Activated CD8-positive, alpha-beta memory T cell treated with anti-CD3 and anti-CD28 coated beads, Interleukin-2, amount 10 ng/mL, durations not matched to agents 7 days and 5 days (primary cell): ENCODE data around the gene CNTFR. TPM values are rescaled to one million over a fixed set of nuclear protein-coding genes. Genes with fewer than 3 reads are reported as not detected.

Experiments
- ATAC-seq: fragments of 150-1000 bp; cut with Tn5 transposase; one replicate; pipeline ENCODE4 v1.10.0; 2021; ENCODE audit warnings: moderate library complexity
- CTCF ChIA-PET: fragments of 350-600 bp; sonication (Branson Sonifier 250); formaldehyde crosslinking; loops from one replicate; lab custom pipeline; 2021; ENCODE audit warnings: antibody characterized with exemption; lab: Charles Lee
- DNase-seq: peaks from one replicate; pipeline ENCODE4 v3.0.0-alpha.2; 2020
- H3K27ac Mint-ChIP-seq: one replicate; pipeline ENCODE4 v1.8.0; 2021; ENCODE audit warnings: mild to moderate bottlenecking, mixed read lengths
- H3K27me3 Mint-ChIP-seq: one replicate; pipeline ENCODE4 v1.8.0; 2021; ENCODE audit warnings: mixed read lengths
- H3K36me3 Mint-ChIP-seq: one replicate; pipeline ENCODE4 v1.8.0; 2021; ENCODE audit warnings: mild to moderate bottlenecking, mixed read lengths
- H3K4me1 Mint-ChIP-seq: one replicate; pipeline ENCODE4 v1.8.0; 2021; ENCODE audit warnings: mixed read lengths
- H3K4me3 Mint-ChIP-seq: one replicate; pipeline ENCODE4 v1.8.0; 2021; ENCODE audit warnings: mild to moderate bottlenecking, moderate library complexity, mixed read lengths
- H3K9me3 Mint-ChIP-seq: one replicate; pipeline ENCODE4 v1.8.0; 2022; ENCODE audit warnings: low read depth, mixed read lengths
- total RNA-seq, 2 experiments: library from RNA; stranded (reverse); gene quantifications; one replicate each; pipeline ENCODE4 v1.2.3, GENCODE V29; 2021

The CNTFR gene
- total RNA-seq, 2 experiments from 2014 or later, result not detected

- no peaks in the 10 kb centered on the region for H3K4me1 Mint-ChIP-seq
- no peak for DNase-seq
- H3K9me3 Mint-ChIP-seq, result no peaks in the 10 kb centered on the region
- H3K4me3 Mint-ChIP-seq, result no peak overlapping the region
- no peak overlapping the region for H3K27ac Mint-ChIP-seq
- ATAC-seq, result no peak
- CTCF ChIA-PET, result interaction anchor here (1.1 kb wide), 1 partner anchor 54 kb away, joined by 3 read pairs; no protein-coding TSS in a partner anchor
- H3K36me3 Mint-ChIP-seq, result no peaks in the 10 kb centered on the region
- peaks cover 17% of the 10 kb centered on the region for H3K27me3 Mint-ChIP-seq
These were observed 30.5 kb downstream of the CNTFR start for GRCh38 chr9:34558919-34559623.

GRCh38 chr9:34558364-34558763 is 31.2 kb downstream of the CNTFR start:
- Mint-ChIP-seq H3K27me3 (peaks cover 14% of the 10 kb centered on the region), H3K4me3 (no peak overlapping the region), H3K36me3 (no peaks in the 10 kb centered on the region), H3K9me3 (no peaks in the 10 kb centered on the region), H3K27ac (no peak overlapping the region), H3K4me1 (no peaks in the 10 kb centered on the region)
- CTCF ChIA-PET, result interaction anchor here (1.1 kb wide), 1 partner anchor 55 kb away, joined by 3 read pairs; no protein-coding TSS in a partner anchor
- no peak for DNase-seq
- no peak for ATAC-seq

- Mint-ChIP-seq H3K27me3 (peaks cover 14% of the 10 kb centered on the region), H3K36me3 (no peaks in the 10 kb centered on the region), H3K4me3 (no peak overlapping the region), H3K4me1 (no peaks in the 10 kb centered on the region), H3K27ac (no peak overlapping the region), H3K9me3 (no peaks in the 10 kb centered on the region)
- DNase-seq (no peak), ATAC-seq (no peak)
- CTCF ChIA-PET, result interaction anchor here (1.1 kb wide), 1 partner anchor 56 kb away, joined by 3 read pairs; no protein-coding TSS in a partner anchor
These were observed 31.9 kb downstream of the CNTFR start for GRCh38 chr9:34557426-34558321.

GRCh38 chr9:34556949-34557348 is 32.6 kb downstream of the CNTFR start:
- CTCF ChIA-PET, result no interaction called here
- ATAC-seq, result no peak
- peaks cover 14% of the 10 kb centered on the region for H3K27me3 Mint-ChIP-seq
- H3K4me3 Mint-ChIP-seq, result no peak overlapping the region
- no peaks in the 10 kb centered on the region for H3K4me1 Mint-ChIP-seq
- H3K9me3 Mint-ChIP-seq, result no peaks in the 10 kb centered on the region
- no peaks in the 10 kb centered on the region for H3K36me3 Mint-ChIP-seq
- DNase-seq, result no peak
- no peak overlapping the region for H3K27ac Mint-ChIP-seq

- CTCF ChIA-PET, result no interaction called here
- no peak overlapping the region for H3K4me3 Mint-ChIP-seq
- no peak for ATAC-seq
- DNase-seq, result no peak
- H3K4me1 Mint-ChIP-seq, result no peaks in the 10 kb centered on the region
- peaks cover 10% of the 10 kb centered on the region for H3K27me3 Mint-ChIP-seq
- no peaks in the 10 kb centered on the region for H3K9me3 Mint-ChIP-seq
- H3K27ac Mint-ChIP-seq, result no peak overlapping the region
- H3K36me3 Mint-ChIP-seq, result no peaks in the 10 kb centered on the region
These were observed 33.5 kb downstream of the CNTFR start for GRCh38 chr9:34555936-34556525.

- no peaks in the 10 kb centered on the region for H3K36me3 Mint-ChIP-seq
- ATAC-seq, result no peak
- CTCF ChIA-PET, result no interaction called here
These were observed 34.0 kb downstream of the CNTFR start for GRCh38 chr9:34555500-34555899.

GRCh38 chr9:34555002-34555348 is 34.5 kb downstream of the CNTFR start:
- H3K27ac Mint-ChIP-seq, result no peak overlapping the region
- DNase-seq, result no peak
- H3K27me3 Mint-ChIP-seq, result peaks cover 5% of the 10 kb centered on the region
- no peaks in the 10 kb centered on the region for H3K4me1 Mint-ChIP-seq
- ATAC-seq, result no peak
- CTCF ChIA-PET, result no interaction called here
- H3K9me3 Mint-ChIP-seq, result no peaks in the 10 kb centered on the region
- no peaks in the 10 kb centered on the region for H3K36me3 Mint-ChIP-seq
- H3K4me3 Mint-ChIP-seq, result no peak overlapping the region

More at GRCh38 chr9:34555500-34555899, 34.0 kb downstream of the CNTFR start:
- H3K9me3 Mint-ChIP-seq, result no peaks in the 10 kb centered on the region
- H3K4me1 Mint-ChIP-seq, result no peaks in the 10 kb centered on the region
- peaks cover 10% of the 10 kb centered on the region for H3K27me3 Mint-ChIP-seq
- DNase-seq, result no peak
- H3K4me3 Mint-ChIP-seq, result no peak overlapping the region
- no peak overlapping the region for H3K27ac Mint-ChIP-seq

- DNase-seq, result no peak
- no peaks in the 10 kb centered on the region for H3K4me1 Mint-ChIP-seq
- CTCF ChIA-PET, result no interaction called here
- no peaks in the 10 kb centered on the region for H3K36me3 Mint-ChIP-seq
- H3K27me3 Mint-ChIP-seq, result peaks cover 3% of the 10 kb centered on the region
- H3K9me3 Mint-ChIP-seq, result no peaks in the 10 kb centered on the region
- ATAC-seq, result no peak
- no peak overlapping the region for H3K27ac Mint-ChIP-seq
- H3K4me3 Mint-ChIP-seq, result no peak overlapping the region
These were observed 35.1 kb downstream of the CNTFR start for GRCh38 chr9:34554211-34555001.

GRCh38 chr9:34553511-34554021 is 36.0 kb downstream of the CNTFR start:
- Mint-ChIP-seq H3K4me3 (no peak overlapping the region), H3K36me3 (no peaks in the 10 kb centered on the region), H3K27ac (no peak overlapping the region), H3K27me3 (no peaks in the 10 kb centered on the region), H3K9me3 (no peaks in the 10 kb centered on the region), H3K4me1 (no peaks in the 10 kb centered on the region)
- CTCF ChIA-PET, result no interaction called here
- no peak for DNase-seq
- ATAC-seq, result no peak

GRCh38 chr9:34552986-34553385 is 36.5 kb downstream of the CNTFR start:
- CTCF ChIA-PET, result no interaction called here
- Mint-ChIP-seq H3K9me3 (no peaks in the 10 kb centered on the region), H3K36me3 (no peaks in the 10 kb centered on the region), H3K27ac (no peak overlapping the region), H3K27me3 (peaks cover 5% of the 10 kb centered on the region), H3K4me3 (no peak overlapping the region), H3K4me1 (no peaks in the 10 kb centered on the region)
- no peak for ATAC-seq
- no peak for DNase-seq

- H3K4me1 Mint-ChIP-seq, result no peaks in the 10 kb centered on the region
- peaks cover 5% of the 10 kb centered on the region for H3K27me3 Mint-ChIP-seq
- H3K4me3 Mint-ChIP-seq, result no peak overlapping the region
- H3K9me3 Mint-ChIP-seq, result no peaks in the 10 kb centered on the region
- ATAC-seq (no peak), DNase-seq (no peak)
- no peaks in the 10 kb centered on the region for H3K36me3 Mint-ChIP-seq
- CTCF ChIA-PET, result no interaction called here
- H3K27ac Mint-ChIP-seq, result no peak overlapping the region
These were observed 36.9 kb downstream of the CNTFR start for GRCh38 chr9:34552606-34552981.

- H3K36me3 Mint-ChIP-seq, result no peaks in the 10 kb centered on the region
- peaks cover 5% of the 10 kb centered on the region for H3K27me3 Mint-ChIP-seq
- no peak overlapping the region for H3K27ac Mint-ChIP-seq
- CTCF ChIA-PET, result no interaction called here
- no peaks in the 10 kb centered on the region for H3K9me3 Mint-ChIP-seq
- ATAC-seq (no peak), DNase-seq (no peak)
- no peak overlapping the region for H3K4me3 Mint-ChIP-seq
- no peaks in the 10 kb centered on the region for H3K4me1 Mint-ChIP-seq
These were observed 37.5 kb downstream of the CNTFR start for GRCh38 chr9:34551751-34552605.
